HG03558 (cell line): ENCODE measurements around the gene GDI2.
"Not testable (repeated sequence)": the region's sequence is repeated elsewhere in the genome, so short reads cannot be mapped to it uniquely, and the experiment has no call there.

ENCODE experiments used
- ATAC-seq: cut with Tn5 transposase; IDR thresholded peaks from one replicate; pipeline ENCODE4 v1.9.1; 2021; ENCODE audit warnings: moderate number of reproducible peaks; ENCODE audit not compliant: unreplicated experiment; ENCODE audit errors: extremely low read depth

Gene GDI2

GRCh38 chr10:5794236-5794635 is 19.0 kb downstream of the GDI2 start:
- no peak for ATAC-seq

GRCh38 chr10:5789626-5790025 is 23.6 kb downstream of the GDI2 start:
- no peak for ATAC-seq

GRCh38 chr10:5788969-5789368 is 24.3 kb downstream of the GDI2 start:
- no peak for ATAC-seq

- no peak for ATAC-seq
These were observed 29.9 kb downstream of the GDI2 start for GRCh38 chr10:5783300-5783699.

- no peak for ATAC-seq
These were observed 31.1 kb downstream of the GDI2 start for GRCh38 chr10:5782174-5782573.

GRCh38 chr10:5779730-5780129 is 33.5 kb downstream of the GDI2 start:
- no peak for ATAC-seq

GRCh38 chr10:5777758-5778157 is 35.5 kb downstream of the GDI2 start:
- not testable (repeated sequence) for ATAC-seq

GRCh38 chr10:5776881-5777197 is 36.4 kb downstream of the GDI2 start:
- no peak for ATAC-seq

- no peak for ATAC-seq
These were observed 36.9 kb downstream of the GDI2 start for GRCh38 chr10:5776136-5776880.

- no peak for ATAC-seq
These were observed 37.5 kb downstream of the GDI2 start for GRCh38 chr10:5775685-5776084.

- ATAC-seq: no peak
These were observed 38.1 kb downstream of the GDI2 start for GRCh38 chr10:5774987-5775620.

GRCh38 chr10:5766189-5766588 is 47.0 kb downstream of the GDI2 start:
- ATAC-seq: no peak

GRCh38 chr10:5765617-5766016 is 47.6 kb downstream of the GDI2 start:
- no peak for ATAC-seq

- ATAC-seq: no peak
These were observed 48.6 kb downstream of the GDI2 start for GRCh38 chr10:5764422-5765297.

- no peak for ATAC-seq
These were observed 50.7 kb downstream of the GDI2 start for GRCh38 chr10:5762531-5762930.

GRCh38 chr10:5761220-5761619 is 52.0 kb downstream of the GDI2 start:
- no peak for ATAC-seq

GRCh38 chr10:5760515-5760914 is 52.7 kb downstream of the GDI2 start:
- no peak for ATAC-seq

- ATAC-seq: no peak
These were observed 54.3 kb downstream of the GDI2 start for GRCh38 chr10:5758927-5759326.

- no peak for ATAC-seq
These were observed 55.3 kb downstream of the GDI2 start for GRCh38 chr10:5757766-5758517.

GRCh38 chr10:5752301-5752871 is 60.8 kb downstream of the GDI2 start:
- no peak for ATAC-seq
